Measurements from ENCODE around the gene C1orf52. TPM values are rescaled to one million over a fixed set of nuclear protein-coding genes. Genes with fewer than 3 reads are reported as not detected.
A peak's percentile ranks its signal among the peaks of the same experiment; 100 is the strongest.

Gene C1orf52
- total RNA-seq, 2 experiments from 2014 or later: 35.6 to 37.4 TPM

GRCh38 chr1:85245456-85245855 lies 14.0 kb downstream of the C1orf52 start:
- Histone ChIP-seq H2AFZ (ENCODE audit: low read length) (no peak overlapping the region), H3K36me3 (ENCODE audit: insufficient read depth, low read length) (peaks cover 8% of the 10 kb centered on the region), H3K9me3 (ENCODE audit: low read length) (no peaks in the 10 kb centered on the region), H3K27ac (ENCODE audit: low read depth, low read length, poor library complexity, severe bottlenecking) (no peak overlapping the region), H3K4me1 (ENCODE audit: insufficient read depth, low read length, poor library complexity, severe bottlenecking) (no peaks in the 10 kb centered on the region), H3K79me2 (ENCODE audit: insufficient read depth, low read depth, low read length) (no peaks in the 10 kb centered on the region), H3K9me2 (ENCODE audit: insufficient read depth, low read length) (no peaks in the 10 kb centered on the region), H3K4me2 (ENCODE audit: low read length) (no peak overlapping the region), H3K4me3 (ENCODE audit: low read depth, low read length, poor library complexity, severe bottlenecking) (no peak overlapping the region), H4K20me1 (ENCODE audit: insufficient read depth, low read length) (no peaks in the 10 kb centered on the region)
- TF ChIP-seq EZH2phosphoT487 (IDR thresholded peaks at IDR 0.05; ENCODE audit: borderline replicate concordance, low read depth, low read length) (no peak), CTCF (conservative IDR thresholded peaks at IDR 0.05; ENCODE audit: low read length) (no peak)
- intact Hi-C loops (cut with micrococcal nuclease; ENCODE audit: unreplicated experiment): no loop called here
- DNase-seq (ENCODE audit: low spot score): no peak
- POLR2A ChIA-PET: interaction anchor here (1.0 kb wide), 1 partner anchor 13 kb away, joined by 3 read pairs; no protein-coding TSS in a partner anchor
- CTCF ChIA-PET (ENCODE audit: unreplicated experiment): interaction anchor here (1.6 kb wide), 1 partner anchor 14 kb away, joined by 5 read pairs; the partner anchor contains the start of gene C1orf52
- no TSS peak for BruUV-seq (replicated peaks)

- CTCF ChIA-PET (ENCODE audit: unreplicated experiment): interaction anchor here (1.6 kb wide), 1 partner anchor 15 kb away, joined by 5 read pairs; the partner anchor contains the start of gene C1orf52
- no TSS peak for BruUV-seq (replicated peaks)
- DNase-seq (ENCODE audit: low spot score): no peak
- H3K9me3 ChIP-seq (ENCODE audit: low read length): no peaks in the 10 kb centered on the region
- H2AFZ ChIP-seq (ENCODE audit: low read length): peak overlapping the region; percentile 17; the same call in 1 of the 2 replicates
- H3K27ac ChIP-seq (ENCODE audit: low read depth, low read length, poor library complexity, severe bottlenecking): no peak overlapping the region
- H3K79me2 ChIP-seq (ENCODE audit: insufficient read depth, low read depth, low read length): no peaks in the 10 kb centered on the region
- no peak overlapping the region for H3K4me3 ChIP-seq (ENCODE audit: low read depth, low read length, poor library complexity, severe bottlenecking)
- intact Hi-C loops (cut with micrococcal nuclease; ENCODE audit: unreplicated experiment): no loop called here
- H3K4me2 ChIP-seq (ENCODE audit: low read length): no peak overlapping the region
- no peaks in the 10 kb centered on the region for H3K4me1 ChIP-seq (ENCODE audit: insufficient read depth, low read length, poor library complexity, severe bottlenecking)
- H3K36me3 ChIP-seq (ENCODE audit: insufficient read depth, low read length): no peaks in the 10 kb centered on the region
- no peaks in the 10 kb centered on the region for H3K9me2 ChIP-seq (ENCODE audit: insufficient read depth, low read length)
- H4K20me1 ChIP-seq (ENCODE audit: insufficient read depth, low read length): no peaks in the 10 kb centered on the region
- POLR2A ChIA-PET: interaction anchor here (0.6 to 1.2 kb wide), 4 partner anchors 14 to 1884 kb away, joined by 3 to 4 read pairs (median 3); no protein-coding TSS in a partner anchor
- TF ChIP-seq EZH2phosphoT487 (IDR thresholded peaks at IDR 0.05; ENCODE audit: borderline replicate concordance, low read depth, low read length): no peak
- no peak for TF ChIP-seq CTCF (conservative IDR thresholded peaks at IDR 0.05; ENCODE audit: low read length)
Measured at GRCh38 chr1:85244271-85245061, 15.0 kb downstream of the C1orf52 start.

DNA sequence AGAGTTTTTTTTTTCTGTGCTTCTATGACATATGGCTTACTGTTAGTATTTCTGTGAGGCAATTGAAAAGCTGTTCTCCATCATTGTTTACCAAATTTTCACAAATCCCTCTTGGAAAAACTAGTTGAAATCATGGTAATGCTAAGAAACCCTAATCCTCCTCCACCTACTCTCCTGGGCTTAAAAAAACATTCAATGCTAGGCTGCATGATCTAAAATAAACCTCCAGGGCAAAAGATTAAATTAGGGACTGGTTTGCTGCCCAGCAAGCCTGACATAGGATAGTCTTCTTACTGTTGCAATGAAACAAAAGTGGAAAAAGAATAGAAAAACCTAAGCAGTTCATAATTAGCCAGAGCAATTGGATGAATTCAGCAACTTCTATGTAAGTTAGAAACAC lies 16.1 kb downstream of the C1orf52 start:
- intact Hi-C loops (cut with micrococcal nuclease; ENCODE audit: unreplicated experiment): no loop called here
- Histone ChIP-seq H3K27ac (ENCODE audit: low read depth, low read length, poor library complexity, severe bottlenecking) (no peak overlapping the region), H3K4me1 (ENCODE audit: insufficient read depth, low read length, poor library complexity, severe bottlenecking) (no peaks in the 10 kb centered on the region), H3K4me3 (ENCODE audit: low read depth, low read length, poor library complexity, severe bottlenecking) (no peak overlapping the region), H3K79me2 (ENCODE audit: insufficient read depth, low read depth, low read length) (no peaks in the 10 kb centered on the region), H3K9me3 (ENCODE audit: low read length) (no peaks in the 10 kb centered on the region), H2AFZ (ENCODE audit: low read length) (no peak overlapping the region), H3K36me3 (ENCODE audit: insufficient read depth, low read length) (no peaks in the 10 kb centered on the region), H3K4me2 (ENCODE audit: low read length) (no peak overlapping the region), H3K9me2 (ENCODE audit: insufficient read depth, low read length) (no peaks in the 10 kb centered on the region), H4K20me1 (ENCODE audit: insufficient read depth, low read length) (no peaks in the 10 kb centered on the region)
- no TSS peak for BruUV-seq (replicated peaks)
- ChIA-PET CTCF (ENCODE audit: unreplicated experiment) (no interaction called here), POLR2A (interaction anchor here (0.6 to 1.2 kb wide), 3 partner anchors 12 to 303 kb away, joined by 3 to 4 read pairs (median 3); no protein-coding TSS in a partner anchor)
- TF ChIP-seq CTCF (conservative IDR thresholded peaks at IDR 0.05; ENCODE audit: low read length): no peak
- no peak for DNase-seq (ENCODE audit: low spot score)
